ENCODE measurements around the gene E2F6. TPM values are rescaled to one million over a fixed set of nuclear protein-coding genes. Genes with fewer than 3 reads are reported as not detected.

E2F6 gene
- total RNA-seq, 1 donor: 9.0 TPM

- Histone ChIP-seq H4K20me1 (ENCODE audit: insufficient read depth, low read length) (no peaks in the 10 kb centered on the region), H3K79me2 (ENCODE audit: insufficient read depth, low read length) (no peaks in the 10 kb centered on the region), H3K4me1 (ENCODE audit: insufficient read depth, low read length) (peaks cover 36% of the 10 kb centered on the region), H3K27me3 (ENCODE audit: insufficient read depth, low read length) (no peaks in the 10 kb centered on the region), H3K4me2 (ENCODE audit: insufficient read depth, low read length) (peak overlapping the region; percentile 77), H2AFZ (ENCODE audit: low read length) (peak overlapping the region; percentile 64), H3K36me3 (ENCODE audit: insufficient read depth, low read length) (no peaks in the 10 kb centered on the region), H3K4me3 (ENCODE audit: insufficient read depth, low read length) (peak overlapping the region; percentile 65), H3K9me3 (ENCODE audit: low read depth, low read length) (no peaks in the 10 kb centered on the region), H3K27ac (ENCODE audit: low read depth, low read length) (no peak overlapping the region)
- DNase-seq (ENCODE audit: insufficient read length, low spot score, missing footprints): no peak
- peak; percentile 87 for TF ChIP-seq CTCF (IDR thresholded peaks at IDR 0.05; ENCODE audit: extremely low read depth, low read depth, low read length)
Observed at GRCh38 chr2:11411768-11412448, 54.1 kb downstream of the E2F6 start.

- Histone ChIP-seq H3K9me3 (ENCODE audit: low read depth, low read length) (no peaks in the 10 kb centered on the region), H3K4me2 (ENCODE audit: insufficient read depth, low read length) (peak overlapping the region; percentile 77), H2AFZ (ENCODE audit: low read length) (peak overlapping the region; percentile 64), H3K27ac (ENCODE audit: low read depth, low read length) (no peak overlapping the region), H3K79me2 (ENCODE audit: insufficient read depth, low read length) (no peaks in the 10 kb centered on the region), H3K4me3 (ENCODE audit: insufficient read depth, low read length) (peak overlapping the region; percentile 65), H3K36me3 (ENCODE audit: insufficient read depth, low read length) (no peaks in the 10 kb centered on the region), H3K27me3 (ENCODE audit: insufficient read depth, low read length) (no peaks in the 10 kb centered on the region), H4K20me1 (ENCODE audit: insufficient read depth, low read length) (no peaks in the 10 kb centered on the region), H3K4me1 (ENCODE audit: insufficient read depth, low read length) (peaks cover 41% of the 10 kb centered on the region)
- no peak for DNase-seq (ENCODE audit: insufficient read length, low spot score, missing footprints)
- no peak for TF ChIP-seq CTCF (IDR thresholded peaks at IDR 0.05; ENCODE audit: extremely low read depth, low read depth, low read length)
Observed at GRCh38 chr2:11411244-11411643, 54.7 kb downstream of the E2F6 start.

- TF ChIP-seq CTCF (IDR thresholded peaks at IDR 0.05; ENCODE audit: extremely low read depth, low read depth, low read length): no peak
- Histone ChIP-seq H3K9me3 (ENCODE audit: low read depth, low read length) (no peaks in the 10 kb centered on the region), H4K20me1 (ENCODE audit: insufficient read depth, low read length) (no peaks in the 10 kb centered on the region), H2AFZ (ENCODE audit: low read length) (no peak overlapping the region), H3K27me3 (ENCODE audit: insufficient read depth, low read length) (no peaks in the 10 kb centered on the region), H3K36me3 (ENCODE audit: insufficient read depth, low read length) (no peaks in the 10 kb centered on the region), H3K4me3 (ENCODE audit: insufficient read depth, low read length) (no peak overlapping the region), H3K4me2 (ENCODE audit: insufficient read depth, low read length) (no peak overlapping the region), H3K79me2 (ENCODE audit: insufficient read depth, low read length) (no peaks in the 10 kb centered on the region), H3K4me1 (ENCODE audit: insufficient read depth, low read length) (peaks cover 35% of the 10 kb centered on the region), H3K27ac (ENCODE audit: low read depth, low read length) (no peak overlapping the region)
- DNase-seq (ENCODE audit: insufficient read length, low spot score, missing footprints): no peak
Observed at GRCh38 chr2:11410101-11410500, 55.9 kb downstream of the E2F6 start.

GRCh38 chr2:11409572-11409959, 56.4 kb downstream of the E2F6 start:
- no peaks in the 10 kb centered on the region for H3K9me3 ChIP-seq (ENCODE audit: low read depth, low read length)
- no peak for TF ChIP-seq CTCF (IDR thresholded peaks at IDR 0.05; ENCODE audit: extremely low read depth, low read depth, low read length)
- no peak overlapping the region for H3K4me2 ChIP-seq (ENCODE audit: insufficient read depth, low read length)
- H3K4me1 ChIP-seq (ENCODE audit: insufficient read depth, low read length): peaks cover 36% of the 10 kb centered on the region
- H2AFZ ChIP-seq (ENCODE audit: low read length): no peak overlapping the region
- no peaks in the 10 kb centered on the region for H3K36me3 ChIP-seq (ENCODE audit: insufficient read depth, low read length)
- H3K27me3 ChIP-seq (ENCODE audit: insufficient read depth, low read length): no peaks in the 10 kb centered on the region
- no peaks in the 10 kb centered on the region for H4K20me1 ChIP-seq (ENCODE audit: insufficient read depth, low read length)
- no peaks in the 10 kb centered on the region for H3K79me2 ChIP-seq (ENCODE audit: insufficient read depth, low read length)
- H3K27ac ChIP-seq (ENCODE audit: low read depth, low read length): no peak overlapping the region
- DNase-seq (ENCODE audit: insufficient read length, low spot score, missing footprints): no peak
- H3K4me3 ChIP-seq (ENCODE audit: insufficient read depth, low read length): no peak overlapping the region
